ENCODE data around the gene LRPAP1.

DNA sequence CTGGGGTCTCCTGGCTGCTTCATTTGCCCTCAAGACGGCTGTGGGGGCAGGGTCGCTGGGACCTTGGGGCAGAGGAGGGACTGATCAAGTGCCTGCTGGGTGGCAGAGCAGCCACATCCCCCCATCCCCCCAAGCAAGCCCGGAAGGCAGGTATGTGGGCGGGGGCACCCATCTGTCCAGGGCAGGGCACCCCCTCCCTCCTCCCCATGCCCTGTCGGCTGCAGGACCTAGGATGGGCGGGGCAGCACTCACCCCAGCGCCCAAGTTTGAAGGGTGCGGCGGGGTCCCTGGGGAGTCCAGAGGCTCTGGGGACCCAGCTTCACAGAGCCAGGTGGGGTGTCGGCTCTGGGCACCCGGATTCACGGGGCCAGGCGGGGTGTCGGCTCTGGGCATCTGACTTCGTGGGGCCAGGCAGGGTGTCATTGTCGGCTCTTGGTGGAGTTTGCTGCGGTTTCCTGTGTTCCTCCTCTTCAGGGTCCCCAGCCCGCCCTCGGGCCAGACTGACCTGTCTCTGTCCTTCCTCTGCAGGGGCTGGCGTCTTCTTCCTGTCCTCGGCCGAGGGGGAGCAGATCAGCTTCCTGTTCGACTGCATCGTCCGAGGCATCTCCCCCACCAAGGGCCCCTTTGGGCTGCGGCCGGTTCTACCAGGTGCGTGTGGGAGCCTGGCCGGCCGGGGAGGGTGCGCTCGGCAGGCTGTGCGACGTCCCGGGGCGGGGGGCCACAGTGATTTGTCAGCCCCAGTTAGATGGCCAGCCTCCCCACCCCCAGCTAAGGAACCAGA, 47.0 kb downstream of the LRPAP1 start:
- TF ChIP-seq, protein P1, sequence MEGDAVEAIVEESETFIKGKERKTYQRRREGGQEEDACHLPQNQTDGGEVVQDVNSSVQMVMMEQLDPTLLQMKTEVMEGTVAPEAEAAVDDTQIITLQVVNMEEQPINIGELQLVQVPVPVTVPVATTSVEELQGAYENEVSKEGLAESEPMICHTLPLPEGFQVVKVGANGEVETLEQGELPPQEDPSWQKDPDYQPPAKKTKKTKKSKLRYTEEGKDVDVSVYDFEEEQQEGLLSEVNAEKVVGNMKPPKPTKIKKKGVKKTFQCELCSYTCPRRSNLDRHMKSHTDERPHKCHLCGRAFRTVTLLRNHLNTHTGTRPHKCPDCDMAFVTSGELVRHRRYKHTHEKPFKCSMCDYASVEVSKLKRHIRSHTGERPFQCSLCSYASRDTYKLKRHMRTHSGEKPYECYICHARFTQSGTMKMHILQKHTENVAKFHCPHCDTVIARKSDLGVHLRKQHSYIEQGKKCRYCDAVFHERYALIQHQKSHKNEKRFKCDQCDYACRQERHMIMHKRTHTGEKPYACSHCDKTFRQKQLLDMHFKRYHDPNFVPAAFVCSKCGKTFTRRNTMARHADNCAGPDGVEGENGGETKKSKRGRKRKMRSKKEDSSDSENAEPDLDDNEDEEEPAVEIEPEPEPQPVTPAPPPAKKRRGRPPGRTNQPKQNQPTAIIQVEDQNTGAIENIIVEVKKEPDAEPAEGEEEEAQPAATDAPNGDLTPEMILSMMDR (IDR thresholded peaks at IDR 0.05): no peak
- TF ChIP-seq EZH2 (IDR thresholded peaks at IDR 0.05; ENCODE audit: borderline replicate concordance, insufficient read depth, low read depth, low read length, poor library complexity, severe bottlenecking): no peak
